D721Med (cell line): ENCODE measurements around the gene COL23A1.

ENCODE experiments used
- DNase-seq: peaks from one replicate; pipeline ENCODE4 v3.0.0; 2011; ENCODE audit warnings: low spot score; ENCODE audit not compliant: insufficient read length
- FAIRE-seq: peaks from 2 replicates; lab custom pipeline; 2011; peaks lifted over from hg19 to GRCh38; lab: Jason Lieb, UNC
- TF ChIP-seq, protein P1 (sequence below): IDR thresholded peaks from 2 replicates; pipeline ENCODE4 v1.5.1; 2012; ENCODE audit warnings: mild to moderate bottlenecking, control low read depth; ENCODE audit not compliant: insufficient read depth; ENCODE audit errors: missing control alignments

COL23A1 gene

GRCh38 chr5:178430186-178431062, 159.8 kb downstream of the COL23A1 start:
- TF ChIP-seq, protein P1, sequence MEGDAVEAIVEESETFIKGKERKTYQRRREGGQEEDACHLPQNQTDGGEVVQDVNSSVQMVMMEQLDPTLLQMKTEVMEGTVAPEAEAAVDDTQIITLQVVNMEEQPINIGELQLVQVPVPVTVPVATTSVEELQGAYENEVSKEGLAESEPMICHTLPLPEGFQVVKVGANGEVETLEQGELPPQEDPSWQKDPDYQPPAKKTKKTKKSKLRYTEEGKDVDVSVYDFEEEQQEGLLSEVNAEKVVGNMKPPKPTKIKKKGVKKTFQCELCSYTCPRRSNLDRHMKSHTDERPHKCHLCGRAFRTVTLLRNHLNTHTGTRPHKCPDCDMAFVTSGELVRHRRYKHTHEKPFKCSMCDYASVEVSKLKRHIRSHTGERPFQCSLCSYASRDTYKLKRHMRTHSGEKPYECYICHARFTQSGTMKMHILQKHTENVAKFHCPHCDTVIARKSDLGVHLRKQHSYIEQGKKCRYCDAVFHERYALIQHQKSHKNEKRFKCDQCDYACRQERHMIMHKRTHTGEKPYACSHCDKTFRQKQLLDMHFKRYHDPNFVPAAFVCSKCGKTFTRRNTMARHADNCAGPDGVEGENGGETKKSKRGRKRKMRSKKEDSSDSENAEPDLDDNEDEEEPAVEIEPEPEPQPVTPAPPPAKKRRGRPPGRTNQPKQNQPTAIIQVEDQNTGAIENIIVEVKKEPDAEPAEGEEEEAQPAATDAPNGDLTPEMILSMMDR = no peak
- DNase-seq (no peak), FAIRE-seq (no peak)

- FAIRE-seq (no peak), DNase-seq (no peak)
- TF ChIP-seq, protein P1 = no peak
Observed at GRCh38 chr5:178429491-178430185, 160.6 kb downstream of the COL23A1 start.

- FAIRE-seq = no peak
Observed at GRCh38 chr5:178429156-178429468, 161.1 kb downstream of the COL23A1 start.

DNA sequence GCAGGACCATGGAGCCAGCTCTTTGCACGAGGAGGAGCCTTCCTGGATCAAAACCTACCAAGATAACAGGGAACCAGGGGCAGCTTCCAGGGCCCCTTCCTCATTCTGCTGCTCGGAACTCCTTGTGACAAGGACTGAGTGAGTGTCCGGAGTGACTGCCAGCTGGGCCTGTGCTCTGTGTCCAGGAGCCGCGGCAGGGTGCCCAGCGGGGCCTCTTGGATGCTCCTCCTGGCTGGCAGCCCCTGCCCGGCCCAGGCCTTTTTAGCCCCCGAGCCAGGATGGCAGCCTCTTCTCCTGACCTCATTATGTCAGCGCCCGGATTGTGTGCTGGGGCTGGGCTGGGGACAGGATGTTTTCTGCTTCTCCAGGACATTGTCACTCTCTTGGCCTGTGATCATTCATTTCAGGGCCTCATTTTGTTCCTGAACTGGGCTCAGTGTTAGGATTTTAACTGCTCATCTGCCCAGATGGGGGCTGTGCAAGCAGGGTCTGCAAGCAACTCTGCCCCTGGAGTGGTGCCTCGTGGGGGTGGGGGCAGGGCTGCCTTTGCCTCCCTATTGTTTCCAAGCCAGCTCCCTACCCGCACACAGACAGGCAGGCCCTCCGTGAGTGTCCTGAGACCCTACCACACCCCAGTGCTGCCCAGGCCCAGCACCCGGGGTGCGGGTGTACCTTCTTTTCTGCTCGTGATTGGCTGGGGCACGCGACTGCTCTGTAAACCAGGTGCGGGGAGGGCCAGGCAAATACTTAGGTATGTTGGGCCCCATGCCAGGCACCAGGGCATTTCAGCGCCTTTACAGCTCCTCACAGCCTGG, 161.6 kb downstream of the COL23A1 start:
- TF ChIP-seq, protein P1 = no peak
- DNase-seq = no peak
- no peak for FAIRE-seq

More at GRCh38 chr5:178429156-178429468, 161.1 kb downstream of the COL23A1 start:
- no peak for DNase-seq
- TF ChIP-seq, protein P1 = no peak

GRCh38 chr5:178427576-178428197, 162.5 kb downstream of the COL23A1 start:
- DNase-seq (no peak), FAIRE-seq (no peak)
- TF ChIP-seq, protein P1 = no peak

DNA sequence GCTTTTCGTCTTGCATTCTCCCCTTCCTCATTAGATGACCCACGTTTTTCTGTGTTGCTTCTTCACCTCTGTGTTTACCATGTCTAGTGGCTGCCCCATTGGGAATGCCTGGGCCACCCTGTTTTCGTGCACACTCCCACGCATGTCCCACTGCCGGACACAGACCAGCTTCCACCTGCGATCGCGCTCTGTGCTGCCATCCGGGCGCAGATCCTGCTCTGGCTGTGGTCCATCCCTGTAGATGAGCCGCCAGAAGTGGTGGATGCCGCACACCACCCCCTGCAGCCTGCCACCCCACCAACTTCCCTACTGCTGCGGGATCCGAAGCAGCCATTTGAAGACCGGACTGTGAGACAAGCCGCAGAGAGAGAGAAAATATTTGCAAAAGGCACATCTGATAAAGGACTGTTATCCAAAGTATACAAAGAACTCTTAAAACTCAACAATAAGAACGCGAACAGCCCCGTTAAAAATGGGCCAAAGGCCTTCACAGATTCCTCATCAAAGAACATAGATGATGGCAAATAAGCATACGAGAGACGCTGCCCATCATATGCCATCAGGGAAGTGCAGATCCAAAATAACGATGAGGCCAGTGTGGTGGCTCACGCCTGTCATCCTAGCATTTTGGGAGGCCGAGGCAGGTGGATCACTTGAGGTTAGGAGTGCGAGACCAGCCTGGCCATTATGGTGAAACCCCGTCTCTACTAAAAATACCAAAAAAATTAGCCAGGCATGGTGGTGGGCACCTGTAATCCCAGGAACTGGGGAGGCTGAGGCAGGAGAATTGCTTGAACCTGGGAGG, 163.7 kb downstream of the COL23A1 start:
- TF ChIP-seq, protein P1 = no peak
- no peak for DNase-seq
- FAIRE-seq = no peak
